SH-SY5Y (cell line): Measurements from ENCODE around the gene L3MBTL3.

Experiments
- GATA2 ChIP-seq: IDR thresholded peaks from 2 replicates; pipeline ENCODE4 v1.6.1; 2011; ENCODE audit warnings: mild to moderate bottlenecking, low read depth, low read length
- GATA3 ChIP-seq: IDR thresholded peaks from 2 replicates; pipeline ENCODE4 v1.6.1; 2011; ENCODE audit warnings: low read depth, mild to moderate bottlenecking, low read length, moderate library complexity

Gene L3MBTL3

GRCh38 chr6:130164251-130164650, 145.9 kb downstream of the L3MBTL3 start:
- no peak for TF ChIP-seq GATA3
- TF ChIP-seq GATA2 = no peak

DNA sequence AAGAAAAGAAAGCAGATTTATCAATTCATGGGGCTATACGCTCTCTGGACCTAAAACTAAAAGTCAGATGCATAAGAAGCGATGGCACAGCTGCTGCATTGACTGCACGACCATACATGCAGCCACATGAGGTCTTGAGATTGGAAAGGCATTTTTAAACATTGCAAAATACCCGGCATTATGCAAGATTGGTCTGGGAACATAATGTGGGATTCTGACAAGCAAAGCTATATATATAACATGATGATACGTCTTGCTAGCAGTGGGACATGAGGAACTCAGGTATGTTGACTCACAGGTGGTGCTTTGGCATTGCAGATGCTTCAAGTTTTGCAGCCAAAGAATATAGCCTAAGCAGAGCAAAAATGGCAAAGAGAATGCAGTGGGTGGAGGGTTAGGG, 149.3 kb downstream of the L3MBTL3 start:
- TF ChIP-seq GATA2 (no peak), GATA3 (no peak)

DNA sequence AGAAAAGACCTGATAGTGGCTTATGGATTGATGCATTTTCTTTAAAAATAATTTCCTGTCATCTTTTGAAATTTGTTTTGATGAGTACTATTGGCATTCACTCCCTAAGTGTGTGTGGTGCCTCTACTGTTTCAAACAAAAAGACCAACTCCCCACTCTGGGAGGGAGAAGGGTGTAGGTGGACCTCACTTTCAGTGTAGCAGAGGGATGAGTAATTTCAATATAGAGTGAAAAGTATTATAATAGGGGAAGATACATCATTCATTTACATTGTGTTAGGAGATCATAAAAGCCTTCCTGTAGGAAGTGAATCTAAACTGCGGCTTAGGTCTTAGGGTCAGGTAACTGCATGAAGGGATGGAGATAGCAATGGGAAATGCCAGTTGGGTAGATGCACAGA, 158.0 kb downstream of the L3MBTL3 start:
- TF ChIP-seq GATA2 = no peak
- no peak for TF ChIP-seq GATA3

DNA sequence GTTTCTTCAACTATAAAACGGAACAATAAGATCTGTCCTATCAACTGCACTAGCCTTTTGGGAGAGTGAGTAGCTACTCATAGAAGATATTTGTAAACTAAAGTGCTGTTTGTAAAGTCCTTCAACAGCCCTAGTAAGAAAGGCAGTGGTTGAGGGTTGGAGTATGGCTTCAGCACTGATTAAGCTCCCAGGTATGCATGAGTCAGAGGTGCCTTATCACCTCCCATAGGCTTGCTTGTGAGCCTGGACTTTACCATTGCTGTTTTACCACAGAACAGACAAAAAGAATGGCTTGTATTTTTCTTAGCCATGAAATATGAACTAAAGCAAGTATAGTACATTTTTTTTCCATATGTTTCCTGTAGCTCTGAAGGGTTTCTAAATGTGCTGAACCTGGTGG, 160.3 kb downstream of the L3MBTL3 start:
- TF ChIP-seq GATA2 = no peak
- no peak for TF ChIP-seq GATA3

- TF ChIP-seq GATA3 = no peak
- TF ChIP-seq GATA2 = no peak
Observed at GRCh38 chr6:130182466-130182865, 164.1 kb downstream of the L3MBTL3 start.

- TF ChIP-seq GATA2 = no peak
- TF ChIP-seq GATA3 = no peak
Observed at GRCh38 chr6:130183271-130184222, 165.2 kb downstream of the L3MBTL3 start.

DNA sequence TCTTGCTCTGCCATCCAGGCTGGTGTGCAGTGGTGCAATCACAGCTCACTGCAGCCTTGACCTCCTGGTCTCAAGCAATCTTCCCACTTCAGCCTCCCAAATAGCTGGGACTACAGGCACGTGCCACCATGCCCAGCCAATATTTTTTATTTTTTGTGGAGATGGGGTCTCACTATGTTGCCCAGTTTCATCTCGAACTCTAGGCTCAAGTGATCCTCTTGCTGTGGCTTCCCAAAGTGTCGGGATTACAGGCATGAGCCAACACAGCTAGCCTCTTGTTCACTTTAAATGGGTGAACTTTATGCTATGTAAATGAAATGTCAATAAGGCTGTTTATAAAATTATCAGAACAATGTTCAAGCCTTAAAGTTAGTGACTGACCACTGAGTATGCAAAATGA, 167.3 kb downstream of the L3MBTL3 start:
- TF ChIP-seq GATA2 (no peak), GATA3 (no peak)

DNA sequence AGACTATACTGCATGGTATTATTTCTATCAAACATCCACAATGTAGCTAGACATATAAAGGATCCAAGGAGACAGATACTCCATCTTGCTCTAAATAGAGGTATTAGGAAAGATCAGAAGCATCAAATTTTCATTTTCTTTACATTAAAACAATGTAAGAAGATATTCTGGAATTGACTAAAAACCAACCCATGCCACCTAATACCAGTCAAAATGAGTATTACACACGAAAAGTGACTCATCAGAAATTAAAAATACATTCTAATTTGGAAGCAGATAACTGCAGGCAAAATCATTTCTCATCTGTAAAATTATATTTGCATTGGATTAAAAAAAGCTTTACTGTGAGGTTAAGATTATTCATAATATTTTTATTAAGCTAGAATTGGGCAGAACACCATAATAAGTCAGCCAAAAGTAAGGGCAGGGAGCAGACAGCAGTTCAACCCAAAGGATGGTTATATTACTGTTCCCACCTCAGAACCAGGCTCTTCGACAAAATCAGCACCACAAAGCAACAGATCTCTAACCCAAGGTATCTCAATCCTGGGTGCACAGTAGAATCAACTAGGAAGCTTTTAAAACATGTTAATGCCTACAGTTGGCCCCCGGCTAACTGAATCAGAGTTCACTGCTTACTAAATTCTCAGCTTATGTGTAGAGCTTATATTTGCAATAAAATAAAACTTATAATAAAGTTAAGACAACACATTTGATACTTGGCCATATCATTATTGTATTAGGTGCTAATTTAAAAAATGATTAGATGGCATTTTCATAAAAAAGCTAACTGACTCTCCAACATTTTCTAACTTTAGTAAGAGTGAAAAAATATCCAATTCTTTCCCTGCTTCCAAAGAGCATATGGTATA, 169.2 kb downstream of the L3MBTL3 start:
- TF ChIP-seq GATA2 (no peak), GATA3 (no peak)

DNA sequence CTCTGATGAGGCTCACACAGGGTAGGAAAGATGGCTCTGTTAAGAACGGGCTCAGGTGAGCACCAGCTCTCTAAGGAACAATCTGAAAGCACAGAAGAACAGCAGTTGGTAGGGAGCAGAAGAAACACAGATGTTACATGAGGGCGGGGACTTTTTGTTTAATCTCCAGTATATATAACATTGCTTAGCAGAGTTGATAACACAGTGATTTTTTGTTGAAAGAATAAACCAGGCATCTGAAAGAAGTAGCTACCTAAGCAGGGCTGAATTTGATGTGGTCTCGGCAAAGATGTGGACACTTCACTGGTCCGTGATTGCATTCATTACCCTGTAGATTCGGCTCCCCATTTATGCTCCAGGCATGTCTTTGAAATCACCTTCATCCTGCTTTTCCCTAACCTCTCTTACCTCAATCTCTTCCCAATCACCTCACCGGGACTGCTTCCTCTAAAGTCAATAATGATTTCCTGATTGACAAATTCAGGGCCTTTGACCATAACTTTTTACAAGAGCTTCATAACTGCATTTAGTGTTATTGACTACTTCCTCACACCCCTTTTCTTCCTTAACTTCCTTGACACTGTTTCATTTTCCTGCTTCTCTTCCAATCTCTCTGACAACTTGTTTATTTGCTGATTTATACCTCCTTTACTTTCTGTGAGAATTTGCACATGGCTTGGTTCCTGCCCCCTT, 170.0 kb downstream of the L3MBTL3 start:
- TF ChIP-seq GATA3 (no peak), GATA2 (no peak)

DNA sequence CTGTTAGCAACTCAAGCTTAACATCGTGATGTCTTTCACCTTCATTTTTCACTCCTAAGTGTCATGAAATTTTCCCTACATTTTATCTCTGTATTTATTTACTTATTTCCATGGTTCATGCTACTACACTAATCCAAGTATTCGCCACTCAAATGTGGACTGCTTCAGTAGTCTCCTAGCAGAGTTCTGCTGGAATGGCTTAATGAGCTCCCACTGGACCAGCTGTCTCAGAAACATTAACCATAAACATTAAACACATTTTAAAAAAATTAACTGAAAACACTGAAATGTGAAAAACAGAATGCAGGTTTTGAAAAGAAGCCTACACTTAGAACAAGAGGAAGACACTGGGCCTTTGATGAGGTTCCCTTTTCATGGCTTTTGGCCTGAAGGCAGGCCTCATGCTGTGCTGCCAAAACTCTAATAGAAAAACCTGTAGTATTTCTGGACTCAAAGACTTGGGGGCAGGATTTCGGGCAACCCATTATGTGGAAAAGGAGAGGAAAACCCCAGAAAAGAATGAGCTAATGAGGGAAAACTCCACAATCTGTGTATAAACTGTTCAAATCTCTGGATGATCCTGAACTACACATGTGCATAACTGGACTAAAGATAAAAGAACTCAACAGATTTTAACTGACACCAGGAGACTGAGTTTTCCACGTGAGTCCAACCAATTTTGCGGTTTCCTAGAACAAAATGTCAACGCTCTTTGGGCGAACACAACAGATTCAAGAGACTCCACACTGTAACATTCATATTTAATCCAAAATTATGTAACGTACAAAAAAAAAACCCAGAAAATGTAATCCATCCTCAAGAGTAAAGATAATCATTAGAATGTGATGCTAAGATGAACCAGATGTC, 171.4 kb downstream of the L3MBTL3 start:
- TF ChIP-seq GATA3 = no peak
- TF ChIP-seq GATA2 = no peak
